Lung (tissue), 12 donors: ENCODE data around the gene ITFG1. TPM values are rescaled to one million over a fixed set of nuclear protein-coding genes. Genes with fewer than 3 reads are reported as not detected.
"Not testable (repeated sequence)": the region's sequence is repeated elsewhere in the genome, so short reads cannot be mapped to it uniquely, and the experiment has no call there.

Source experiments
- ATAC-seq: fragments of 200-7000 bp; cut with Tn5 transposase; one replicate; pipeline ENCODE4 v1.9.1; 2020; ENCODE audit warnings: moderate number of reproducible peaks; ENCODE audit not compliant: insufficient read depth, low FRiP score
- DNase-seq, 3 donors: peaks; one replicate each; pipeline ENCODE4 v3.0.0-alpha.2; 2013 to 2017
- H3K27ac ChIP-seq, 2 donors: one replicate each; pipeline ENCODE4 v1.5.1; 2013; ENCODE audit warnings: mild to moderate bottlenecking in 2 of 2, moderate library complexity in 2 of 2, control low read depth in 1 of 2, inconsistent platforms in 1 of 2, low read depth in 1 of 2, low read length in 1 of 2
- H3K27me3 ChIP-seq, 3 donors: one replicate each; pipeline ENCODE4 v1.5.1; 2013; ENCODE audit warnings: low read length in 2 of 3; ENCODE audit not compliant: control insufficient read depth in 3 of 3, insufficient read depth in 3 of 3
- H3K36me3 ChIP-seq, 4 donors: one replicate each; pipeline ENCODE4 v1.5.1; 2013; ENCODE audit warnings: low read length in 4 of 4, mild to moderate bottlenecking in 1 of 4, moderate library complexity in 1 of 4; ENCODE audit not compliant: control insufficient read depth in 4 of 4, insufficient read depth in 4 of 4
- H3K4me1 ChIP-seq, 5 donors: one replicate each; pipeline ENCODE4 v1.5.1; 2013; ENCODE audit warnings: low read length in 5 of 5, mild to moderate bottlenecking in 2 of 5, moderate library complexity in 1 of 5; ENCODE audit not compliant: control insufficient read depth in 5 of 5, insufficient read depth in 5 of 5
- H3K4me3 ChIP-seq: one replicate; pipeline ENCODE4 v1.5.1; 2013; ENCODE audit warnings: mild to moderate bottlenecking, control low read depth, moderate library complexity
- H3K9ac ChIP-seq, 2 donors: one replicate each; pipeline ENCODE4 v1.5.1; 2013; ENCODE audit warnings: low read length in 2 of 2, control low read depth in 1 of 2; ENCODE audit not compliant: insufficient read depth in 1 of 2
- H3K9me3 ChIP-seq, 4 donors: one replicate each; pipeline ENCODE4 v1.5.1; 2013; ENCODE audit warnings: low read length in 3 of 4, mild to moderate bottlenecking in 1 of 4, moderate library complexity in 1 of 4; ENCODE audit not compliant: control insufficient read depth in 4 of 4, insufficient read depth in 3 of 4
- WGBS, 2 donors: extraction: QIAGEN DNeasy Blood & Tissue Kit; methylation state at CpG; one replicate each; pipeline ENCODE4 v1.1.7; 2013; 5-methylcytosine and 5-hydroxymethylcytosine counted together
- polyA plus RNA-seq, 2 donors: library from polyadenylated mRNA; stranded (reverse); fragments of 200-250 nt; gene quantifications; one replicate each; pipeline ENCODE4 v1.2.1, GENCODE V29; 2013
- total RNA-seq, 2 donors: library from RNA; depleted of rRNA in 1 of 2; stranded (reverse); fragments of >200 nt in 1 of 2; gene quantifications; one replicate each; pipeline ENCODE4 v1.2.1, GENCODE V29; 2014 to 2021
- TF ChIP-seq, protein P1 (sequence below): IDR thresholded peaks from 2 replicates; pipeline ENCODE4 v1.5.1; 2012; ENCODE audit warnings: mild to moderate bottlenecking; ENCODE audit errors: control extremely low read depth, extremely low read depth
- donor health status: control.
- donor health status: control.
- donor health status: Bipolar disorder and iron deficiency.
- donor health status: healthy.
- donor health status: DM: yes; HTN: yes; CAD: no.

Gene ITFG1
- total and polyA plus RNA-seq, 4 donors, result 13.0 to 79.4 (median 40.2) TPM

DNA sequence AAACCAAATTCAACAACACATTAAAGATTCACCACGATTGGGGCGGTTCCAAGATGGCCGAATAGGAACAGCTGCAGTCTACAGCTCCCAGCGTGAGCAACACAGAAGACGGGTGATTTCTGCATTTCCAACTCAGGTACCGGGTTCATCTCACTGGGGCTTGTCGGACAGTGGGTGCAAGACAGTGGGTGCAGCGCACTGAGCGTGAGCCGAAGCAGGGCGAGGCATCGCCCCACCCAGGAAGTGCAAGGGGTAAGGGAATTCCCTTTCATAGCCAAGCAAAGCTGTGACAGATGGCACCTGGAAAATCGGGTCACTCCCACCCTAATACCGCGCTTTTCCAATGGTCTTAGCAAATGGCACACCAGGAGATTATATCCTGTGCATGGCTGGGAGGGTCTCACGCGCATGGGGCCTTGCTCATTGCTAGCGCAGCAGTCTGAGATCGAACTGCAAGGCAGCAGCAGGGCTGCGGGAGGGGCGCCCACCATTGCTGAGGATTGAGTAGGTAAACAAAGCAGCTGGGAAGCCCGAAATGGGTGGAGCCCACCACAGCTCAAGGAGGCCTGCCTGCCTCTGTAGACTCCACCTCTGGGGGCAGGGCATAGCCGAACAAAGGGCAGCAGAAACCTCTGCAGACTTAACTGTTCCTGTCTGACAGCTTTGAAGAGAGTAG, 113.7 kb downstream of the ITFG1 start:
- WGBS, 2 donors, result 97 to 98% methylated on average over 23 of the region's 23 CpGs
- H3K9me3 ChIP-seq, H3K4me3 ChIP-seq, H3K27ac ChIP-seq, H3K36me3 ChIP-seq, ATAC-seq, DNase-seq, H3K4me1 ChIP-seq, H3K27me3 ChIP-seq, H3K9ac ChIP-seq: not testable (repeated sequence)

DNA sequence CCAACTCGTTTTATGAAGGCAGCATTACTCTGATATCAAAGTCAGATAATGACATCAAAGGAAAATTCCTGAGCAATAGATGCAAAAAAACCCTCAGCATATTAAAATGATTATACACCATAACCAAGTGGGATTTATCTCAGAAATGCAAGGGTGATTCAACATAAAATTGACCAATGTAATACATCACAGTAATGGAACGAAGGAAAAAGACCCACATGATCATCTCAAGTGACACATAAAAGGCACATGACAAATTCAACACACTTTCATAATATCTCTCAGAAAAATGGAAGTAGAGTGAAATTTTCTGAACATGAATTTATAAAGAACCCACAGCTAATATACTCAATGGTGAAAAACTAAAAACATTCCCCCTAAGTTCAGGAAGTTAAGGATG, 118.8 kb downstream of the ITFG1 start:
- no peak for DNase-seq
- no peak overlapping the region for H3K9ac ChIP-seq
- 73 to 89% methylated on average over 2 of the region's 2 CpGs for WGBS, 2 donors
- no peaks in the 10 kb centered on the region for H3K27me3 ChIP-seq
- peaks cover 0 to 9% (median 3%) of the 10 kb centered on the region in 4 donors for H3K36me3 ChIP-seq
- TF ChIP-seq, protein P1, sequence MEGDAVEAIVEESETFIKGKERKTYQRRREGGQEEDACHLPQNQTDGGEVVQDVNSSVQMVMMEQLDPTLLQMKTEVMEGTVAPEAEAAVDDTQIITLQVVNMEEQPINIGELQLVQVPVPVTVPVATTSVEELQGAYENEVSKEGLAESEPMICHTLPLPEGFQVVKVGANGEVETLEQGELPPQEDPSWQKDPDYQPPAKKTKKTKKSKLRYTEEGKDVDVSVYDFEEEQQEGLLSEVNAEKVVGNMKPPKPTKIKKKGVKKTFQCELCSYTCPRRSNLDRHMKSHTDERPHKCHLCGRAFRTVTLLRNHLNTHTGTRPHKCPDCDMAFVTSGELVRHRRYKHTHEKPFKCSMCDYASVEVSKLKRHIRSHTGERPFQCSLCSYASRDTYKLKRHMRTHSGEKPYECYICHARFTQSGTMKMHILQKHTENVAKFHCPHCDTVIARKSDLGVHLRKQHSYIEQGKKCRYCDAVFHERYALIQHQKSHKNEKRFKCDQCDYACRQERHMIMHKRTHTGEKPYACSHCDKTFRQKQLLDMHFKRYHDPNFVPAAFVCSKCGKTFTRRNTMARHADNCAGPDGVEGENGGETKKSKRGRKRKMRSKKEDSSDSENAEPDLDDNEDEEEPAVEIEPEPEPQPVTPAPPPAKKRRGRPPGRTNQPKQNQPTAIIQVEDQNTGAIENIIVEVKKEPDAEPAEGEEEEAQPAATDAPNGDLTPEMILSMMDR, result no peak
- H3K9me3 ChIP-seq, result peaks cover 0 to 10% (median 3%) of the 10 kb centered on the region in 4 donors
- ATAC-seq, result no peak
- H3K4me3 ChIP-seq, result no peak overlapping the region
- no peak overlapping the region for H3K27ac ChIP-seq
- H3K4me1 ChIP-seq, result no peaks in the 10 kb centered on the region

DNA sequence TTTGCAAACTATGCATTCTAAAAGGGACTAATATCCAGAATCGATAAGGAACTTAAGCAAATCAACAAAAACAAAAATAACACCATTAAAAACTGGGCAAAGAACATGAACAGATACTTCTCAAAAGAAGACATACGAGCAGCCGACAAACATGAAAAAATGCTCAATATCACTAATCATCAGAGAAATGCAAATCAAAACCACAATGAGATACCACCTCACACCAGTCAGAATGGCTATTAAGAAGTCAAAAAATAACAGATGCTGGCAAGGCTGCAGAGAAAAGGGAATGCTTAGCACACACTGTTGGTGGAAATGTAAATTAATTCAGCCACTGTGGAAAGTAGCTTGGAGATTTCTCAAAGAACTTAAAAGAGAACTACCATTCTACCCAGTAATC, 130.3 kb downstream of the ITFG1 start:
- not testable (repeated sequence) for H3K4me1 ChIP-seq, H3K4me3 ChIP-seq, H3K27ac ChIP-seq, DNase-seq, H3K9me3 ChIP-seq, H3K9ac ChIP-seq, ATAC-seq, H3K36me3 ChIP-seq, H3K27me3 ChIP-seq
- 93 to 96% methylated on average over 3 of the region's 3 CpGs for WGBS, 2 donors

DNA sequence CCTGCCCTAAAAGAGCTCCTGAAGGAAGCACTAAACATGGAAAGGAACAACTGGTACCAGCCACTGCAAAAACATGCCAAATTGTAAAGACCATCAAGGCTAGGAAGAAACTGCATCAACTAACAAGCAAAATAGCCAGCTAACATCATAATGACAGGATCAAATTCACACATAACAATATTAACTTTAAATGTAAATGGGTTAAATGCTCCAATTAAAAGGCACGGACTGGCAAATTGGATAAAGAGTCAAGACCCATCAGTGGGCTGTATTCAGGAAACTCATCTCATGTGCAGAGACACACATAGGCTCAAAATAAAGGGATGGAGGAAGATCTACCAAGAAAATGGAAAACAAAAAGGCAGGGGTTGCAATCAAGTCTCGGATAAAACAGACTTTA, 136.6 kb downstream of the ITFG1 start:
- H3K4me1 ChIP-seq, H3K4me3 ChIP-seq, H3K9ac ChIP-seq, DNase-seq, ATAC-seq, H3K27ac ChIP-seq, H3K9me3 ChIP-seq, H3K36me3 ChIP-seq, H3K27me3 ChIP-seq: not testable (repeated sequence)
- WGBS, 2 donors, result 97 to 98% methylated on average over 2 of the region's 2 CpGs

- no peaks in the 10 kb centered on the region for H3K27me3 ChIP-seq
- peaks cover 0 to 1% (median 0%) of the 10 kb centered on the region in 4 donors for H3K9me3 ChIP-seq
- no peak overlapping the region for H3K27ac ChIP-seq
- no peak overlapping the region for H3K9ac ChIP-seq
- no peak for DNase-seq
- no peak for ATAC-seq
- H3K36me3 ChIP-seq, result no peaks in the 10 kb centered on the region
- TF ChIP-seq, protein P1, result no peak
- no peak overlapping the region for H3K4me3 ChIP-seq
- no peaks in the 10 kb centered on the region for H3K4me1 ChIP-seq
Observed at GRCh38 chr16:47323241-47323640, 137.6 kb downstream of the ITFG1 start.
